SK-N-SH (cell line): ENCODE measurements around the gene LRFN3. TPM values are rescaled to one million over a fixed set of nuclear protein-coding genes. Genes with fewer than 3 reads are reported as not detected.

ENCODE experiments used
- CTCF ChIA-PET: fragments of 300-600, 350-600 bp; formaldehyde crosslinking; extraction: SDS; loops from one replicate; lab custom pipeline; 2021; lab: Yijun Ruan, JAX
- POLR2A ChIA-PET: fragments of 350-600 bp; sonication (Branson Sonifier 250); formaldehyde crosslinking; extraction: SDS; loops from one replicate; lab custom pipeline; 2020; ENCODE audit warnings: antibody characterized with exemption, inconsistent platforms; lab: Yijun Ruan, JAX
- DNase-seq: peaks from one replicate; pipeline ENCODE4 v3.0.0; 2012
- H2AFZ ChIP-seq: fragments of 200-600 bp; sonication (generic); 2 replicates; pipeline ENCODE4 v1.8.1; 2016; ENCODE audit warnings: antibody characterized with exemption, mild to moderate bottlenecking, low read depth
- H3F3A ChIP-seq: fragments of 200-600 bp; sonication (generic); replicated peaks from 2 replicates; pipeline ENCODE3; 2016; ENCODE audit warnings: antibody characterized with exemption, mild to moderate bottlenecking; ENCODE audit not compliant: insufficient read depth
- H3K27ac ChIP-seq, 2 experiments: fragments of 200-500 bp in 1 of 2; fragments of 200-600 bp in 1 of 2; sonication (Bioruptor generic) in 1 of 2; sonication (generic), shearing (Covaris generic) in 1 of 2; 2 replicates each; pipeline versions ENCODE4 v1.5.1 to v1.6.1; 2014 to 2016; ENCODE audit warnings: low read depth in 2 of 2, inconsistent platforms in 1 of 2, low read length in 1 of 2, mild to moderate bottlenecking in 1 of 2, mixed read lengths in 1 of 2
- H3K27me3 ChIP-seq: fragments of 200-600 bp; sonication (generic), shearing (Covaris generic); 2 replicates; pipeline ENCODE4 v1.6.1; 2016; ENCODE audit warnings: mixed run types; ENCODE audit not compliant: insufficient read depth
- H3K36me3 ChIP-seq, 2 experiments: fragments of 200-500 bp in 1 of 2; fragments of 200-600 bp in 1 of 2; sonication (Bioruptor generic) in 1 of 2; sonication (generic) in 1 of 2; replicated peaks in 1 of 2; 2 replicates each; pipeline versions ENCODE3 to v1.5.1; 2014 to 2016; ENCODE audit warnings: low read length in 1 of 2, mild to moderate bottlenecking in 1 of 2; ENCODE audit not compliant: insufficient read depth in 2 of 2, control insufficient read depth in 1 of 2
- H3K4me1 ChIP-seq, 2 experiments: fragments of 200-500 bp in 1 of 2; fragments of 200-600 bp in 1 of 2; sonication (Bioruptor generic) in 1 of 2; sonication (generic), shearing (Covaris generic) in 1 of 2; 2 replicates each; pipeline versions ENCODE4 v1.5.1 to v1.6.1; 2014 to 2016; ENCODE audit warnings: low read depth in 1 of 2, low read length in 1 of 2, mixed run types in 1 of 2; ENCODE audit not compliant: insufficient read depth in 2 of 2, control insufficient read depth in 1 of 2
- H3K4me2 ChIP-seq: fragments of 200-600 bp; sonication (generic), shearing (Covaris generic); 2 replicates; pipeline ENCODE4 v1.6.1; 2017; ENCODE audit warnings: mixed run types
- H3K4me3 ChIP-seq, 2 experiments: fragments of 200-500 bp in 1 of 2; fragments of 200-600 bp in 1 of 2; sonication (Bioruptor generic) in 1 of 2; sonication (generic), shearing (Covaris generic) in 1 of 2; 2 replicates each; pipeline versions ENCODE4 v1.5.1 to v1.8.1; 2014 to 2016; ENCODE audit warnings: low read depth in 2 of 2, inconsistent platforms in 1 of 2, low read length in 1 of 2, mild to moderate bottlenecking in 1 of 2, mixed read lengths in 1 of 2, moderate library complexity in 1 of 2
- H3K79me2 ChIP-seq: fragments of 200-600 bp; sonication (generic); 2 replicates; pipeline ENCODE4 v1.8.1; 2017; ENCODE audit warnings: mild to moderate bottlenecking; ENCODE audit not compliant: insufficient read depth
- H3K9ac ChIP-seq: fragments of 200-600 bp; sonication (generic); 2 replicates; pipeline ENCODE4 v1.6.1; 2017; ENCODE audit warnings: mixed run types
- H3K9me2 ChIP-seq: fragments of 200-600 bp; sonication (generic); 2 replicates; pipeline ENCODE4 v1.6.1; 2017; ENCODE audit warnings: mixed run types
- H3K9me3 ChIP-seq: fragments of 200-600 bp; sonication (generic); 2 replicates; pipeline ENCODE4 v1.6.1; 2017; ENCODE audit warnings: mixed run types, mild to moderate bottlenecking, moderate library complexity
- H4K20me1 ChIP-seq: fragments of 200-600 bp; sonication (generic); 2 replicates; pipeline ENCODE4 v1.6.1; 2017; ENCODE audit warnings: mild to moderate bottlenecking, mixed run types; ENCODE audit not compliant: insufficient read depth
- ELF1 ChIP-seq: IDR thresholded peaks from 2 replicates; pipeline ENCODE4 v1.4.0; 2012
- EZH2phosphoT487 ChIP-seq: fragments of 200-600 bp; sonication (generic); IDR thresholded peaks from 2 replicates; pipeline ENCODE4 v1.6.1; 2017; ENCODE audit warnings: low read depth, mixed run types, mild to moderate bottlenecking, antibody characterized with exemption, moderate library complexity, borderline replicate concordance
- FOXM1 ChIP-seq: IDR thresholded peaks from 2 replicates; pipeline ENCODE4 v1.4.0; 2012; ENCODE audit warnings: low read depth, mild to moderate bottlenecking
- GATA2 ChIP-seq: sonication (generic); formaldehyde crosslinking; IDR thresholded peaks from 2 replicates; pipeline ENCODE4 v1.5.0; 2020; ENCODE audit warnings: mild to moderate bottlenecking, missing genetic modification reagents
- MXI1 ChIP-seq: IDR thresholded peaks from 2 replicates; pipeline ENCODE4 v1.6.1; 2012; ENCODE audit warnings: mild to moderate bottlenecking, low read depth, low read length, improper control_type of control experiment
- NRF1 ChIP-seq: IDR thresholded peaks from 2 replicates; pipeline ENCODE4 v1.6.1; 2012; ENCODE audit warnings: low read depth, mild to moderate bottlenecking, low read length
- RAD21 ChIP-seq: IDR thresholded peaks from 2 replicates; pipeline ENCODE4 v1.6.1; 2012; ENCODE audit warnings: mild to moderate bottlenecking, low read length
- SIN3A ChIP-seq: IDR thresholded peaks from 2 replicates; pipeline ENCODE4 v1.6.1; 2012; ENCODE audit warnings: low read depth, mild to moderate bottlenecking, low read length, moderate library complexity, borderline replicate concordance
- SMC3 ChIP-seq: IDR thresholded peaks from 2 replicates; pipeline ENCODE4 v1.6.1; 2012; ENCODE audit warnings: low read depth, low read length, improper control_type of control experiment
- TAF1 ChIP-seq: IDR thresholded peaks from 2 replicates; pipeline ENCODE4 v1.6.1; 2012; ENCODE audit warnings: low read depth, mild to moderate bottlenecking, low read length, moderate library complexity, borderline replicate concordance
- TEAD4 ChIP-seq: IDR thresholded peaks from 2 replicates; pipeline ENCODE4 v1.4.0; 2012; ENCODE audit warnings: mild to moderate bottlenecking, borderline replicate concordance; ENCODE audit not compliant: insufficient read depth
- WGBS: methylation state at CpG from one replicate; pipeline ENCODE4 v1.1.6; 2017; ENCODE audit warnings: low lambda C conversion rate; 5-methylcytosine and 5-hydroxymethylcytosine counted together
- polyA plus RNA-seq, 3 experiments: library from polyadenylated mRNA; depleted of rRNA; stranded (reverse); fragments of >200 nt; gene quantifications; 2 replicates each; pipeline ENCODE4 v1.2.3, GENCODE V29; 2012
- TF ChIP-seq, protein P1 (sequence below): IDR thresholded peaks from 2 replicates; pipeline ENCODE4 v1.4.0; 2012; ENCODE audit warnings: low read depth
- TF ChIP-seq, protein P2 (sequence below): IDR thresholded peaks from 2 replicates; pipeline ENCODE4 v1.4.0; 2012; ENCODE audit warnings: low read depth, borderline replicate concordance
- TF ChIP-seq, protein P3 (sequence below): fragments of 150-350 bp; IDR thresholded peaks from 2 replicates; pipeline ENCODE4 v1.6.1; 2017; ENCODE audit warnings: antibody characterized with exemption, low read length, low read depth, borderline replicate concordance
- TF ChIP-seq, protein P4 (sequence below): fragments of 200-600 bp; sonication (generic); IDR thresholded peaks from 2 replicates; pipeline ENCODE4 v1.6.1; 2017; ENCODE audit warnings: antibody characterized with exemption, mild to moderate bottlenecking, moderate library complexity

LRFN3 gene, protein sequence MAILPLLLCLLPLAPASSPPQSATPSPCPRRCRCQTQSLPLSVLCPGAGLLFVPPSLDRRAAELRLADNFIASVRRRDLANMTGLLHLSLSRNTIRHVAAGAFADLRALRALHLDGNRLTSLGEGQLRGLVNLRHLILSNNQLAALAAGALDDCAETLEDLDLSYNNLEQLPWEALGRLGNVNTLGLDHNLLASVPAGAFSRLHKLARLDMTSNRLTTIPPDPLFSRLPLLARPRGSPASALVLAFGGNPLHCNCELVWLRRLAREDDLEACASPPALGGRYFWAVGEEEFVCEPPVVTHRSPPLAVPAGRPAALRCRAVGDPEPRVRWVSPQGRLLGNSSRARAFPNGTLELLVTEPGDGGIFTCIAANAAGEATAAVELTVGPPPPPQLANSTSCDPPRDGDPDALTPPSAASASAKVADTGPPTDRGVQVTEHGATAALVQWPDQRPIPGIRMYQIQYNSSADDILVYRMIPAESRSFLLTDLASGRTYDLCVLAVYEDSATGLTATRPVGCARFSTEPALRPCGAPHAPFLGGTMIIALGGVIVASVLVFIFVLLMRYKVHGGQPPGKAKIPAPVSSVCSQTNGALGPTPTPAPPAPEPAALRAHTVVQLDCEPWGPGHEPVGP
- 2.1 and 5.4 TPM in 2 replicates for polyA plus RNA-seq (2012; rRNA removed)
- 3.3 and 6.5 TPM in 2 replicates for polyA plus RNA-seq (2012; cell fraction: cytosol; rRNA removed)
- polyA plus RNA-seq (2012; cell fraction: nucleus; rRNA removed), result 4.3 and 6.0 TPM in 2 replicates

DNA sequence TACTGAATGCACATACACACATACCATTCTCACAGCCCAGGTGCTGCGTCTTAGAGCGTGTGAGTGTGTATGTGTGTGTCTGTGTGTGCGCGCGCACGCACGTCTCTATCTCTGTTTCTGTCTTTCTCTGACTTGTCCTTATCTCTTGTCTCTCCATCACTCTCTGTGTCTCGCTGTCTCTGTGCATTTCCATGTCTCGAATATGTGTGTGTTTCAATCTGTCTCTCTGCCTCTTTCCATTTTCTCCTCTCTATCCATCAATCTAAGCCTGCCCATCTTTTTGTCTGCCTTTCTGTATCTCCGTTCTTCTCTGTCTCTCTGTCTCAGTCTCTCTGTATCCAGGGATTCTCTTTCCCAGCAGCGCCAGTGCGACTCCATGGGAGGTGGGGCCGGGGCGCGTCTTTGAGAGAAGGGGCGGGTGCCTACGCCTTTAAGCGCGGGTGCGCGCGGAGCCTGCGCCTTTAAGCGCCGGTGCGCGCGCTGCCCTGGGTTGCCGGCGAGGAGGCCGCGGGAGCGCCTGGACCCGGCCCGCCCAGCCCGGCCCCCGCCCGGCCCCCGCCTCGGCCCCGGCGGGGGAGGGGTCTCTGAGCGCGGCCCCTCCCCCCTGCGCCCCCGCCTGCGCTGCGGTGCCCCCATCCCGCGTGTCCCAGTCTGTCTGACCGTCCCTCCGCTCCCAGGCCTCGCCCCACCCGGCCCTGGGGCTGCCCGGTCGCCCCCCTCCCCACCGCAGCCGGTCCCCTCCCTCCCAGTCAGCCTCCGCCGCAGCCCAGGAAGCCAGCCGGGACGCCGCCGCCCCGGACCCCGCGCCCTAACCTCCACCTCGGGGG, at the start of gene LRFN3:
Gene LRFN3 (plus strand): TSS at position 464 of the 827 bp plus-strand sequence. CDS start 3,052 bp downstream, outside the sequence.
- Histone ChIP-seq H3K9me3 (no peaks in the 10 kb centered on the region), H3K9me2 (no peaks in the 10 kb centered on the region), H3K27me3 (no peaks in the 10 kb centered on the region), H3K4me3 (peak within 1 kb of the TSS; percentile 68 to 100), H3K79me2 (no peaks in the 10 kb centered on the region; the same call in 1 of the 2 replicates), H3K36me3 (no peaks in the 10 kb centered on the region), H3K9ac (peak within 1 kb of the TSS; percentile 81), H3F3A (no peaks in the 10 kb centered on the region), H3K27ac (peak within 1 kb of the TSS in 1 of 2 experiments; percentile 24; a peak in 2 of 4 replicates), H2AFZ (peak within 1 kb of the TSS; percentile 95), H3K4me2 (peak within 1 kb of the TSS; percentile 100), H3K4me1 (peaks cover 0 to 25% of the 10 kb centered on the region in 2 experiments; a peak in 2 of 4 replicates), H4K20me1 (0 out of 2 replicates have a peak, but pooled peaks cover 3% of the 10 kb centered on the region)
- CTCF ChIA-PET, result no interaction called here
- 2% methylated on average over 21 of the region's 68 CpGs for WGBS
- peak; percentile 94 for DNase-seq
- POLR2A ChIA-PET, result no interaction called here
- TF ChIP-seq NRF1 (peak; percentile 58), FOXM1 (no peak), MXI1 (peak; percentile 34; the same call in 1 of the 2 replicates)
- TF ChIP-seq, protein P1, sequence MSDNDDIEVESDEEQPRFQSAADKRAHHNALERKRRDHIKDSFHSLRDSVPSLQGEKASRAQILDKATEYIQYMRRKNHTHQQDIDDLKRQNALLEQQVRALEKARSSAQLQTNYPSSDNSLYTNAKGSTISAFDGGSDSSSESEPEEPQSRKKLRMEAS, result peak; percentile 87

DNA sequence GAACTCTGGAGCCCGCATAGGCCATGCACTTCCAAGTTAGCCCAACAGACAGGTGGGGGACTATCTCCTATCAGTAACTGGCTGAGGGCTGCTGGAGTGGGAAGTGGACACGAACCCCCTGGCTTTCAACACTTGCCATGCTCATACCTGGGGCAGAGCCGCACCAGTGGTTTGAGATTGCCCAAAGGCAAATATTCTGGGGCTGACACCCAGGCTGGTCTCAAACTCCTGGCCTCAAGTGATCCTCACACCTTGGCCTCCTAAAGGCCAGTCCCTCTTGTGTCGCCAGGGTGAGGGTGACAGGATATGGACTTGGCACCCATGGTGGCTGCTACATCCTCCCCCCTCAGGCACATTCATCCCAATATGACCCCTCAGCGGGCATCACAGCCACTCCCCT, 49.0 kb upstream of the LRFN3 start:
- Histone ChIP-seq H3K27me3 (no peaks in the 10 kb centered on the region), H3K4me3 (no peak overlapping the region), H3F3A (no peaks in the 10 kb centered on the region), H3K9me3 (no peaks in the 10 kb centered on the region), H3K79me2 (no peaks in the 10 kb centered on the region), H3K9ac (no peak overlapping the region), H2AFZ (no peak overlapping the region), H3K27ac (no peak overlapping the region), H3K4me1 (no peaks in the 10 kb centered on the region), H3K9me2 (no peaks in the 10 kb centered on the region), H3K36me3 (peaks cover 5 to 8% of the 10 kb centered on the region in 2 experiments), H3K4me2 (no peak overlapping the region), H4K20me1 (no peaks in the 10 kb centered on the region)
- ChIA-PET CTCF (interaction anchor here (1.2 kb wide), 2 partner anchors 44 to 108 kb away, joined by 3 read pairs; no protein-coding TSS in a partner anchor), POLR2A (no interaction called here)
- 76% methylated on average over 3 of the region's 5 CpGs for WGBS
- DNase-seq, result no peak
- TF ChIP-seq TEAD4 (no peak), GATA2 (CRISPR knock-in tag) (no peak), ELF1 (no peak), SMC3 (no peak), TAF1 (no peak), RAD21 (no peak), SIN3A (no peak), EZH2phosphoT487 (no peak)
- TF ChIP-seq, protein P2, sequence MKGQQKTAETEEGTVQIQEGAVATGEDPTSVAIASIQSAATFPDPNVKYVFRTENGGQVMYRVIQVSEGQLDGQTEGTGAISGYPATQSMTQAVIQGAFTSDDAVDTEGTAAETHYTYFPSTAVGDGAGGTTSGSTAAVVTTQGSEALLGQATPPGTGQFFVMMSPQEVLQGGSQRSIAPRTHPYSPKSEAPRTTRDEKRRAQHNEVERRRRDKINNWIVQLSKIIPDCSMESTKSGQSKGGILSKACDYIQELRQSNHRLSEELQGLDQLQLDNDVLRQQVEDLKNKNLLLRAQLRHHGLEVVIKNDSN, result no peak
- TF ChIP-seq, protein P3, sequence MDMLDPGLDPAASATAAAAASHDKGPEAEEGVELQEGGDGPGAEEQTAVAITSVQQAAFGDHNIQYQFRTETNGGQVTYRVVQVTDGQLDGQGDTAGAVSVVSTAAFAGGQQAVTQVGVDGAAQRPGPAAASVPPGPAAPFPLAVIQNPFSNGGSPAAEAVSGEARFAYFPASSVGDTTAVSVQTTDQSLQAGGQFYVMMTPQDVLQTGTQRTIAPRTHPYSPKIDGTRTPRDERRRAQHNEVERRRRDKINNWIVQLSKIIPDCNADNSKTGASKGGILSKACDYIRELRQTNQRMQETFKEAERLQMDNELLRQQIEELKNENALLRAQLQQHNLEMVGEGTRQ, result no peak
- TF ChIP-seq, protein P4, sequence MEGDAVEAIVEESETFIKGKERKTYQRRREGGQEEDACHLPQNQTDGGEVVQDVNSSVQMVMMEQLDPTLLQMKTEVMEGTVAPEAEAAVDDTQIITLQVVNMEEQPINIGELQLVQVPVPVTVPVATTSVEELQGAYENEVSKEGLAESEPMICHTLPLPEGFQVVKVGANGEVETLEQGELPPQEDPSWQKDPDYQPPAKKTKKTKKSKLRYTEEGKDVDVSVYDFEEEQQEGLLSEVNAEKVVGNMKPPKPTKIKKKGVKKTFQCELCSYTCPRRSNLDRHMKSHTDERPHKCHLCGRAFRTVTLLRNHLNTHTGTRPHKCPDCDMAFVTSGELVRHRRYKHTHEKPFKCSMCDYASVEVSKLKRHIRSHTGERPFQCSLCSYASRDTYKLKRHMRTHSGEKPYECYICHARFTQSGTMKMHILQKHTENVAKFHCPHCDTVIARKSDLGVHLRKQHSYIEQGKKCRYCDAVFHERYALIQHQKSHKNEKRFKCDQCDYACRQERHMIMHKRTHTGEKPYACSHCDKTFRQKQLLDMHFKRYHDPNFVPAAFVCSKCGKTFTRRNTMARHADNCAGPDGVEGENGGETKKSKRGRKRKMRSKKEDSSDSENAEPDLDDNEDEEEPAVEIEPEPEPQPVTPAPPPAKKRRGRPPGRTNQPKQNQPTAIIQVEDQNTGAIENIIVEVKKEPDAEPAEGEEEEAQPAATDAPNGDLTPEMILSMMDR, result no peak
- TF ChIP-seq, all 33 proteins: peak for 0
